Measurements from ENCODE around the gene TMEM254.

Gene TMEM254

DNA sequence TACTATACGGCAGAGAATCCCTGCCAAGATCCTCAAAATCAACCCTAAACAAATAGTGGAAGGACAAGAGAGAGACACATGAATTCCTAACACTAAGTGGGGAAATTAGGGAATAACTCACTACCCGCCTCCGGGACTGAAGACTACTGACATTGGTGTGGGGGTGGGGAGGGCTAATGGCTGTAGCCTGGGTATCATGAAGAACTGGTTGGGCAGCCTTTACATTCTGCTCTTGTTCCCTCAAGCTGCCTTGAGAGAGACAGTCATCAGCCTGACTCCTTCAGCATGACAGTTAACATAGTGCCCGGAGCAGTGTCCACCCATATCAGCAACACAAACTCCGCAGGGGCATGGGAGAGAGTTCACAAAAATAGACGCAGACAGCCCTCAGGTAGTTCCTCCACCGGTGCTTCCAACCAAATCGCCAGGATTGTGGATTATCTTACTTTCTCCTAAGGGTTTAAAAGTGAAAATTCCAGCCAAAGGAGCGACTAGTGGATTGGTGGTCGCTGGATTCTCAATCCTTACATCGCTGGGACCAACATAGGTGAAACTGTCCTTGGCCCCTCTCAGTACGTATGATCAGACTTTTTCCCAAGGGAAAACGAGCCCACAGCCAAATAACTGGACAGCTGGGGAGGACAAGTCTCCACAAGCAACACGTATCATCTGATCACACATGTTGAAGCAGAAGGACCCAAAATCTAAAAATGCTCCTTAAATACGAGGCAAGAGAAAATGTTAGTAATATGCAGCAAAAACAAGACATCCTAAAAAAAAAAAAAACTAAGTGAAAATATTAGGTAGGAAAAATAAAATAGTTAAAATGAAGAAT lies 22.6 kb downstream of the TMEM254 start:
- no peaks in the 10 kb centered on the region for H3K36me3 ChIP-seq (ENCODE audit: low read length)
- no peaks in the 10 kb centered on the region for H3K27me3 ChIP-seq (ENCODE audit: low read length)
- no peak overlapping the region for H3K4me3 ChIP-seq (ENCODE audit: insufficient read depth, low read length, poor library complexity, severe bottlenecking)
- no peak overlapping the region for H3K27ac ChIP-seq (ENCODE audit: low read depth, low read length)
- H3K4me2 ChIP-seq (ENCODE audit: low read depth, low read length, poor library complexity, severe bottlenecking) = no peak overlapping the region
- H3K9ac ChIP-seq (ENCODE audit: low read length) = no peak overlapping the region
- no peaks in the 10 kb centered on the region for H4K20me1 ChIP-seq (ENCODE audit: low read depth, low read length)
- H3K79me2 ChIP-seq (ENCODE audit: insufficient read depth, low read length) = no peaks in the 10 kb centered on the region
- no peaks in the 10 kb centered on the region for H3K9me3 ChIP-seq (ENCODE audit: insufficient read depth, low read length)
- no peak for TF ChIP-seq EZH2phosphoT487 (conservative IDR thresholded peaks at IDR 0.05; ENCODE audit: low read length)
- TF ChIP-seq, protein P1, sequence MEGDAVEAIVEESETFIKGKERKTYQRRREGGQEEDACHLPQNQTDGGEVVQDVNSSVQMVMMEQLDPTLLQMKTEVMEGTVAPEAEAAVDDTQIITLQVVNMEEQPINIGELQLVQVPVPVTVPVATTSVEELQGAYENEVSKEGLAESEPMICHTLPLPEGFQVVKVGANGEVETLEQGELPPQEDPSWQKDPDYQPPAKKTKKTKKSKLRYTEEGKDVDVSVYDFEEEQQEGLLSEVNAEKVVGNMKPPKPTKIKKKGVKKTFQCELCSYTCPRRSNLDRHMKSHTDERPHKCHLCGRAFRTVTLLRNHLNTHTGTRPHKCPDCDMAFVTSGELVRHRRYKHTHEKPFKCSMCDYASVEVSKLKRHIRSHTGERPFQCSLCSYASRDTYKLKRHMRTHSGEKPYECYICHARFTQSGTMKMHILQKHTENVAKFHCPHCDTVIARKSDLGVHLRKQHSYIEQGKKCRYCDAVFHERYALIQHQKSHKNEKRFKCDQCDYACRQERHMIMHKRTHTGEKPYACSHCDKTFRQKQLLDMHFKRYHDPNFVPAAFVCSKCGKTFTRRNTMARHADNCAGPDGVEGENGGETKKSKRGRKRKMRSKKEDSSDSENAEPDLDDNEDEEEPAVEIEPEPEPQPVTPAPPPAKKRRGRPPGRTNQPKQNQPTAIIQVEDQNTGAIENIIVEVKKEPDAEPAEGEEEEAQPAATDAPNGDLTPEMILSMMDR (IDR thresholded peaks at IDR 0.05; ENCODE audit: insufficient read depth, low read length, poor library complexity, severe bottlenecking) = no peak
- no peak overlapping the region for H2AFZ ChIP-seq (ENCODE audit: low read depth, low read length, severe bottlenecking)
- no peaks in the 10 kb centered on the region for H3F3A ChIP-seq (ENCODE audit: insufficient read depth)
- H3K9me2 ChIP-seq (replicated peaks; ENCODE audit: insufficient read depth, low read length) = no peaks in the 10 kb centered on the region

- Histone ChIP-seq H3F3A (ENCODE audit: insufficient read depth) (no peaks in the 10 kb centered on the region), H3K4me3 (ENCODE audit: insufficient read depth, low read length, poor library complexity, severe bottlenecking) (no peak overlapping the region), H3K9ac (ENCODE audit: low read length) (no peak overlapping the region), H3K27me3 (ENCODE audit: low read length) (no peaks in the 10 kb centered on the region), H3K79me2 (ENCODE audit: insufficient read depth, low read length) (no peaks in the 10 kb centered on the region), H2AFZ (ENCODE audit: low read depth, low read length, severe bottlenecking) (no peak overlapping the region), H3K9me2 (replicated peaks; ENCODE audit: insufficient read depth, low read length) (no peaks in the 10 kb centered on the region), H3K4me2 (ENCODE audit: low read depth, low read length, poor library complexity, severe bottlenecking) (no peak overlapping the region), H3K36me3 (ENCODE audit: low read length) (no peaks in the 10 kb centered on the region), H3K9me3 (ENCODE audit: insufficient read depth, low read length) (peaks cover 11% of the 10 kb centered on the region; the same call in 1 of the 2 replicates), H3K27ac (ENCODE audit: low read depth, low read length) (no peak overlapping the region), H4K20me1 (ENCODE audit: low read depth, low read length) (no peaks in the 10 kb centered on the region)
- TF ChIP-seq, protein P1 (IDR thresholded peaks at IDR 0.05; ENCODE audit: insufficient read depth, low read length, poor library complexity, severe bottlenecking) = no peak
- TF ChIP-seq EZH2phosphoT487 (conservative IDR thresholded peaks at IDR 0.05; ENCODE audit: low read length) = no peak
Measured at GRCh38 chr10:80104066-80104926, 25.8 kb downstream of the TMEM254 start.

GRCh38 chr10:80108576-80109239 lies 30.2 kb downstream of the TMEM254 start:
- Histone ChIP-seq H3K36me3 (ENCODE audit: low read length) (no peaks in the 10 kb centered on the region), H3K9ac (ENCODE audit: low read length) (no peak overlapping the region), H3K4me3 (ENCODE audit: insufficient read depth, low read length, poor library complexity, severe bottlenecking) (no peak overlapping the region), H3K4me2 (ENCODE audit: low read depth, low read length, poor library complexity, severe bottlenecking) (no peak overlapping the region), H4K20me1 (ENCODE audit: low read depth, low read length) (no peaks in the 10 kb centered on the region), H3K27me3 (ENCODE audit: low read length) (no peaks in the 10 kb centered on the region), H3K9me3 (ENCODE audit: insufficient read depth, low read length) (peaks cover 14% of the 10 kb centered on the region; the same call in 1 of the 2 replicates), H3K9me2 (replicated peaks; ENCODE audit: insufficient read depth, low read length) (no peaks in the 10 kb centered on the region), H3K79me2 (ENCODE audit: insufficient read depth, low read length) (no peaks in the 10 kb centered on the region), H3F3A (ENCODE audit: insufficient read depth) (no peaks in the 10 kb centered on the region), H3K27ac (ENCODE audit: low read depth, low read length) (no peak overlapping the region), H2AFZ (ENCODE audit: low read depth, low read length, severe bottlenecking) (no peak overlapping the region)
- TF ChIP-seq, protein P1 (IDR thresholded peaks at IDR 0.05; ENCODE audit: insufficient read depth, low read length, poor library complexity, severe bottlenecking) = no peak
- no peak for TF ChIP-seq EZH2phosphoT487 (conservative IDR thresholded peaks at IDR 0.05; ENCODE audit: low read length)
